GM18870 (cell line): ENCODE data around the gene TBL3.
"Not testable (repeated sequence)": the region's sequence is repeated elsewhere in the genome, so short reads cannot be mapped to it uniquely, and the experiment has no call there.

Experiments
- ATAC-seq: cut with Tn5 transposase; IDR thresholded peaks from one replicate; pipeline ENCODE4 v1.9.1; 2021; ENCODE audit warnings: moderate library complexity; ENCODE audit not compliant: unreplicated experiment

TBL3 gene

GRCh38 chr16:1942810-1943726, 28.8 kb upstream of the TBL3 start, which contains the start of gene MSRB1:
TSS of gene MSRB1 (minus strand) at chr16:1943199. CDS start at chr16:1943156, 43 bp downstream.
- ATAC-seq, result peak; percentile 80

GRCh38 chr16:1944612-1945199, 27.1 kb upstream of the TBL3 start:
- ATAC-seq, result no peak

GRCh38 chr16:1945559-1946391, 26.1 kb upstream of the TBL3 start:
- no peak for ATAC-seq

DNA sequence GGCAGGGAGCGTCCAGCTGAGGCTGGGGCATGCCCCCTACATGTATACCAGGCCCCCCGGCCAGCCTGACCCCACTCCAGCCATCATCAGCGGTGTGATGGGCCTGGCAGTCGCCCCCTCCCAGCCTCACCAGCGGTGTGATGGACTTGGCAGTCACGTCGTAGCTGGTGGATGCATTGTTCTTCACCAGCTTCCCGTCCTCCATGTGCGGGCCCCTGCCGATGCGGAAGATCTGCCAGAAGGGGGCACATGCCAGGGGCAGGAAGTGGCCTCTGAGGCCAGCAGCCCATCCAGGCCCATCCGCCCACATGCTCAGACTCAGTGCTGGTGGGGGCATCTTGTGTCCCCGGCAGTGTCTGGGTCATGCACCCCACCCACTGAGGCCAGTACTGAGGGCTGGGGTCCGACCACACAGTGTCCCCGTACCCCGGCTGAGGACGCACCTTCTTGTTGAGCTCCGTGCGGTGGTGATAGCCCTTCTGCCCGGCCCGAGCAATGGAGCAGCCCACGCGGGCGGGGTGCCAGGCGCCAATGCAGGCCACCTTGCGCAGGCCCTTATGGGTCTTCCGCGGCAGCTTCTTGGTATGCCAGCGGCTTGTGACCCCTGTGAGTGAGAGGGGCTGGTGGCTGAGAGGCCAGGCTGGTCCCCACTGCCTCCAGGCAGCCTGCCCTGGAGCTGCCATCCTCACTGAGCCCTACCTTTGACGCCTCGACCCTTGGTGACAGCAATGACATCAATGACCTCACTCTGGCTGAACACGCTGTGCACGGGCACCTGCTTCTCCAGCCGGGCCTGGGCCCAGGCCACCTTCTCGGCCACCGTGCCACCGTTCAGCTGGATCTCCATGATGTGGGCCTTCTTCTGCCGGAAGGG, 25.1 kb upstream of the TBL3 start:
- ATAC-seq, result no peak

DNA sequence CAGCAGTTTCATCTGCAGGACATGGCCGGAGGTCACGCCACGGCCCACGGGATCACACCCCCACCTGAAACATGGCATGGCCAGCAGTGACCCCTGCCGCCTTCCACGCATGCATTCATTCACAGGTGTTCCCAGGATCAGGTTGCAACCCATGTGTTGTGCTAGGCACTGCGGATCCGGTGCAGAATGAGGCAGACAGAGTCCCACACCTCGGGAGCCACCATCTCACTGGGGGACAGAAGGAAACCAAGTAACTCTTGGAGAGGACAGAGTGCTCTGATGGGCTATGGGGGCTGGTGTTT, 24.5 kb upstream of the TBL3 start:
- ATAC-seq, result no peak

- no peak for ATAC-seq
Observed at GRCh38 chr16:1949507-1949906, 22.3 kb upstream of the TBL3 start.

DNA sequence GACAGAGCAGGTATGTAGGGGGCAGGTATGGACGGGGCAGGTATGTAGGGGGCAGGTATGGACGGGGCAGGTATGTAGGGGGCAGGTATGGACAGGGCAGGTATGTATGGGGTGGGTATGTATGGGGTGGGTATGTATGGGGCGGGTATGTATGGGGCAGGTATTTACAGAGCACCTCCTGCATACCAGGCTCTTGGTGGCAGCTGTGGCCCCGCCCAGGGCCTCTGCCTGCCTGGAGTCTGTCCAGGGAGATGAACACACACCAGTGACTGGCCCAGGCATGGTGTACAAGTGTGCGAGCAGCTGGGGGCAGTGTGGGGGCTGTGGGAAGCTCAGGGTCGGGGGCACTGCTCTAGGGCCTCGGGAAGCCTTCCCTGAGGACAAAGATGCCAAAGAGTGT, 21.8 kb upstream of the TBL3 start:
- no peak for ATAC-seq

DNA sequence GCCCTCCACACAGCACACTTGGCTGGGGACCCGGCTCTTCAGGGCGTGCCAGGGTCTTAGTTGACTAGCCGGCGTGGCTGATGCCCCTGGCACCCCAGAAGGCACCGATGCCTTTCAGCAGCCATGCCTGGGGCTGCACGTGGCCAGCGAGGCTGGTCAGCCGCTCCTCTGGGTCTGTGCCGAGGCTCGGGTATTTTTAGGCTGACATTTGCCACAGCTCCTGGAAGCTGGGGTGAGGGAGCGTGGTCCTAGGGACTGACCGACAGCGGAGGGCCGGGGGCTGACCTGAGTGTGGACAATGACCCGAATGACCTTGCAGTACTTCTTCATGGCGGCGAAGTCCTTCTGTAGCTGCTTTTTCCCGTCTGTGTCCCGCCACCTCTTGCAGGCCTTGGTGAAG, 21.3 kb upstream of the TBL3 start:
- ATAC-seq, result no peak

DNA sequence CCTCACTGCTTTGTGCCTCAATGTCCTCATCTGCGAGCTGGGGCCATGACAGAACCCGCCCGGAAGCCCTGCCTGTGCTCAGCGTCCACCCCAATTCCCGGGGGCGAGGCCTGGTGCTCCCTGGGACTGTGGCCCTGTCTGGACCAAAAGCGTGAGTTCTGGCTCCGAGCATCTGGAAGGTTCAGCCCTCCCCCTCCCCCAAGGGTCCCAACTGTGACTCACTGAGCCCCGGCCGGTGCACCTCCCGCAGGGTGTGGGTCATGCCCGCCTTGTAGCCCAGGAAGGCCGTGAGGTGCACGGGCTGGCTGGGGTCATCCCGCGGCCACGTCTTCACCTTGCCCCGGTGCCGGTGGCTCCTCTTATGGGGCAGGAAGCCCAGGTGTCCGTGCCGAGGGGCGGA, 18.1 kb upstream of the TBL3 start:
- no peak for ATAC-seq

GRCh38 chr16:1957434-1958142, 14.3 kb upstream of the TBL3 start:
- ATAC-seq, result not testable (repeated sequence)

- not testable (repeated sequence) for ATAC-seq
Observed at GRCh38 chr16:1958143-1958491, 13.7 kb upstream of the TBL3 start.

DNA sequence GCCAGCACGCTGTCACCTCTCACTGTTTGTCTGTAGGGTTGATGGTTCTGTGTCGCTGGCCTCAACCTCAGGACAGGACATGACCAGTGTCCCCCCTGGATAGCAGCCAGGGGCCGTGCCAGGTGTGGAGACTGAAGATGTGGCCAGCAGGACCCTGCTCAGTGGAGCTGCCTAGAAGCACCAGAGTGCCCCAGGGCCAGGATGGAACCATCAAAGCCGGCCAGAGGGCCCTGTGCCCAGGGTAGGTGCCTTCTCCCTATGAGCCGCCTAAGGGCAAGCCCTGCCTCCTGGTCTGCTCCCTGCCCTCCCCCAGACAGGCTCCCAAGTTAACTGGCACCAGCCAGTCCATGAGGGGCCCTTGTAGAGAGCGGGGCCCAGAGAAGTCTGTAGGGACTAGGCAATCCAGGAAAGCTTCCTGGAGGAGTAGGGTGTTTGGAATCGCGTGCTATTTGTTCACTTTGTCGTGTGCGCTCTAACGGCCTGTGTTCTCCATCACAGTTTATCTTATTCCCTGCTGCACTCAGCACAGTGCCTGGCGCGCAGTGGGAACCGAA, 13.1 kb upstream of the TBL3 start:
- no peak for ATAC-seq

DNA sequence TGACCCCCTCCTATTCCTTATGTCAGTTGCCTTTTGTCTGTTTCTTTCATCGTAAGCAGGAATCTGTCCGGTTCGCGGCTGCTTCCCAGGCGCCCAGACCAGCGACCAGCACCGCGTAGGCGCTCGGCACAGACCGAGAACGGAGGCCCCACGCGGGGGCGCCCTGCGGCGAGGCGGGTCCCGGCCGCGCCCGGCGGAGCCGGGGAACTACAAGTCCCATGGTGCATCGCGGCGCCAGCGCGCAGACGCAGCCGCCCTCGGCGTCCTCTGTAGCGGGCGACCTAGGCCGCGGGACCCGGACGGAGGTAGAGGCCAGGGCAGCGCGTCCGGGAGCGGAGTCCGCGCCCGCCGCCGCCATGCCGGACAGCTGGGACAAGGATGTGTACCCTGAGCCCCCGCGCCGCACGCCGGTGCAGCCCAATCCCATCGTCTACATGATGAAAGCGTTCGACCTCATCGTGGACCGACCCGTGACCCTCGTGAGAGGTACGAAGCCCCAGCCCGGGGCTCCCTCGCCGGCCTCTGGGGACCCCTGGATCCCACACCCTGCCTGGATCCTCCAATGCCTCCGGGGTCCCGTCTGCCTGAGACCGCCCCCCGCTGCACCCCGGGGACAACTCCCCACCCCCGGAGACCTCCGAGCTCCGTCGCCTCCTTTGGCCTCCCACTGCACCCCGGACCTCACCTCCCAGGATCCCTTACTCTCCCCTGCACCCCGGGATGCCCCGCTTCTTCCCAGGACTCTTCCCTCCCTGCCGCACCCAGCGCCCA, 12.4 kb upstream of the TBL3 start, which contains the start of gene NDUFB10:
Gene NDUFB10 (plus strand): TSS at position 270 of the 771 bp plus-strand sequence. CDS start 87 bp downstream, at position 357.
- peak; percentile 41 for ATAC-seq

DNA sequence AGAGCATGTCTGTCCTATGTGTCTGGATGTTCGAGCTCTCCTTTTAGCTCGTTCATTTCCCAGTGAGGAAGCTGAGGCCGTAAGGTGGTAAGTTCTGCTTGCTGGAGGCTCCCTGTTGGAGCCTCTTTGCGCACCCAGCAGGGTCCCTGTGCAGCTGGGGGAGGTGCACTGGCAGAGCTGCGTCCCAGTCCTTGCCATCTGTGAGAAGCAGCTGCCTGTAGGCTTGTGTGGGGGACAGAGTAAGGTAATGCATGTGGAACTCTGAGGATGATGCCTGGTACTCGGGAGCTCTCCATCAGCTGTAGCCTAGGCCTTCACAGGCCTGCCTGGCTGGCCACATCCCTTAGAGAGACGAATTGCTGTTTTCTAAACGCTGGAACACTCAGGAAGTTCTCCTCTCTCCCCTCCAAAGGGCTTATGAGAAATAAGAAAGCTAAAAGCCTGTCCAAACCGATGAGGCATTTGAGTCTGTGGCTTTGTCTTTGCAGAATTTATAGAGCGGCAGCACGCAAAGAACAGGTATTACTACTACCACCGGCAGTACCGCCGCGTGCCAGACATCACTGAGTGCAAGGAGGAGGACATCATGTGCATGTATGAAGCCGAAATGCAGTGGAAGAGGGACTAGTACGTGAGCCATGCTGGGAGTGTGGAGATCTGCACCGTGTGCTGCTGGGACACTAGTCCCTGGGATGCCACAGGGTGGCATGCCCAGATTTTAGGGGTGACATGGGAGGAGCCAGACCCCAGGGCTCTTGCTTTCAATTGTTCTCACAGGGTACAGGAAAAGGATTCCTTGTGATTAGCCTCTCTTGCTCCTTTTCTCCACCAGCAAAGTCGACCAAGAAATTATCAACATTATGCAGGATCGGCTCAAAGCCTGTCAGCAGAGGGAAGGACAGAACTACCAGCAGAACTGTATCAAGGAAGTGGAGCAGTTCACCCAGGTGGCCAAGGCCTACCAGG, 10.9 kb upstream of the TBL3 start:
- no peak for ATAC-seq

GRCh38 chr16:1961651-1962067, 10.2 kb upstream of the TBL3 start:
- no peak for ATAC-seq

DNA sequence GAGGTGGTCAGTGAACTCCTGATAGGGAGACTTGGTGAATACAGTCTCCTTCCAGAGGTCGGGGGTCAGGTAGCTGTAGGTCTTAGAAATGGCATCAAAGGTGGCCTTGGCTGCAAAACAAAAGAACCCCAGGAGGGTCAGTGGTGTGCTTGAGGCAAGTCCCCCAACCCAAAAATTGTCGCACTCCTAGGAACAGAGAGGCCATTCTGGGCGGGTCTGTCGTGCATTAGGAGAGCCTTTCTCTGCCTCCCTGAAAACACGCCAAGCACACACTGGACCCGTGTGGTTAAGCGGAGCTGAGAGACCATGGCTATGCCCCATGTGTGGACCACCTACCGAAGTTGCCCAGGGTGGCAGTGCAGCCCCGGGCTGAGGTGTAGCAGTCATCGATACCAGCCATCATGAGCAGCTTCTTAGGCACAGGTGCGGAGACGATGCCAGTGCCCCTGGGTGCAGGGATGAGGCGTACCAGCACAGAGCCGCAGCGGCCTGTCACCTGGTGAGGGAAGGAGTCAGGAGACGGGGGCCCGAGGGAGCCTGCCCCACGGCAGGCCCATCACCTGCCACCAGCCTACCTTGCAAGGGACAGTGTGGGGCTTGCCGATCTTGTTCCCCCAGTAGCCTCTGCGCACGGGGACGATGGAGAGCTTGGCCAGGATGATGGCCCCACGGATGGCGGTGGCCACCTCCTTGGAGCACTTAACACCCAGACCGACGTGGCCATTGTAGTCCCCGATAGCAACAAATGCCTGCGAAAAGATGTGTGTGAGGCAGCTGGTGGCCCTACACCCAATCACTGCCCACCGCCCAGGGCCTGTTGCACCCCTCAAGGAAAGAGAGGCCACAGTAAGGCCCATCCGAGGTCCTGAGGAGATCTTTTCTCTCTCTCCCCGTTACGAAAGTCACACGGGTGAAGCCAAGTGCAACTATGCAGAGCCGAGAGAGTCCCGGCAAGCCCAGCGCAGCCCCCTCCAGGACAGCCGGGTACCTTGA, 9.4 kb upstream of the TBL3 start:
- ATAC-seq, result not testable (repeated sequence)
